Left ventricle myocardium inferior (tissue), 1 donor: ENCODE results near the gene VKORC1. TPM values are rescaled to one million over a fixed set of nuclear protein-coding genes. Genes with fewer than 3 reads are reported as not detected.

Source experiments
- DNase-seq: peaks from one replicate; pipeline ENCODE4 v3.0.0-alpha.2; 2020
- H3K27ac ChIP-seq: fragments of 200-600 bp; replicated peaks from 2 replicates; pipeline ENCODE4 v1.8.0; 2021
- H3K27me3 ChIP-seq: fragments of 200-600 bp; 2 replicates; pipeline ENCODE4 v1.8.0; 2021; ENCODE audit warnings: low read depth
- H3K36me3 ChIP-seq: fragments of 200-600 bp; 2 replicates; pipeline ENCODE4 v1.8.0; 2021
- H3K4me1 ChIP-seq: fragments of 200-600 bp; 2 replicates; pipeline ENCODE4 v1.8.0; 2021
- H3K4me3 ChIP-seq: fragments of 200-600 bp; 2 replicates; pipeline ENCODE4 v1.8.0; 2021; ENCODE audit warnings: mild to moderate bottlenecking, moderate library complexity
- H3K9me3 ChIP-seq: fragments of 200-600 bp; replicated peaks from 2 replicates; pipeline ENCODE4 v1.8.0; 2021
- CTCF ChIP-seq: fragments of 200-600 bp; IDR thresholded peaks from 2 replicates; pipeline ENCODE4 v1.8.0; 2021; ENCODE audit warnings: antibody characterized with exemption, mild to moderate bottlenecking, borderline replicate concordance
- intact Hi-C: fragments of 100-400 bp; cut with micrococcal nuclease; formaldehyde crosslinking; loops from one replicate; pipeline ENCODE4 v1.11.0; 2022
- total RNA-seq: library from RNA; stranded (reverse); fragmentation: NEBNext Ultra II Directional; extraction: Animal tissue kit (Norgen Biotek cat#: 25700); gene quantifications from one replicate; pipeline ENCODE4 v1.2.1, GENCODE V29; 2021
- donor health status: DM: no; HTN: yes; CAD: no; lungs with severe emphysema.

Gene VKORC1
- total RNA-seq, 1 donor from 2014 or later, result 39.5 TPM

GRCh38 chr16:31063495-31063842 lies 31.1 kb downstream of the VKORC1 start:
- H3K9me3 ChIP-seq, result no peaks in the 10 kb centered on the region
- TF ChIP-seq CTCF, result no peak
- DNase-seq, result no peak
- intact Hi-C loops, result no loop called here
- no peak overlapping the region for H3K4me3 ChIP-seq
- peaks cover 34% of the 10 kb centered on the region for H3K36me3 ChIP-seq
- no peak overlapping the region for H3K27ac ChIP-seq
- no peaks in the 10 kb centered on the region for H3K27me3 ChIP-seq
- peaks cover 20% of the 10 kb centered on the region for H3K4me1 ChIP-seq

- Histone ChIP-seq H3K27ac (no peak overlapping the region), H3K27me3 (no peaks in the 10 kb centered on the region), H3K4me1 (peaks cover 20% of the 10 kb centered on the region), H3K36me3 (peaks cover 44% of the 10 kb centered on the region), H3K9me3 (no peaks in the 10 kb centered on the region), H3K4me3 (no peak overlapping the region)
- intact Hi-C loops, result no loop called here
- TF ChIP-seq CTCF, result no peak
- DNase-seq, result no peak
These were observed 32.7 kb downstream of the VKORC1 start for GRCh38 chr16:31061813-31062440.

- no peaks in the 10 kb centered on the region for H3K9me3 ChIP-seq
- no peak overlapping the region for H3K4me3 ChIP-seq
- no peak overlapping the region for H3K27ac ChIP-seq
- intact Hi-C loops, result no loop called here
- H3K36me3 ChIP-seq, result peaks cover 44% of the 10 kb centered on the region
- DNase-seq, result no peak
- no peak for TF ChIP-seq CTCF
- H3K27me3 ChIP-seq, result no peaks in the 10 kb centered on the region
- peaks cover 20% of the 10 kb centered on the region for H3K4me1 ChIP-seq
These were observed 33.3 kb downstream of the VKORC1 start for GRCh38 chr16:31061126-31061812.

GRCh38 chr16:31055613-31056012 lies 39.0 kb downstream of the VKORC1 start:
- no peaks in the 10 kb centered on the region for H3K27me3 ChIP-seq
- no peak for TF ChIP-seq CTCF
- no peaks in the 10 kb centered on the region for H3K9me3 ChIP-seq
- H3K4me1 ChIP-seq, result no peaks in the 10 kb centered on the region
- no peak overlapping the region for H3K4me3 ChIP-seq
- H3K27ac ChIP-seq, result no peak overlapping the region
- peaks cover 17% of the 10 kb centered on the region for H3K36me3 ChIP-seq
- intact Hi-C loops, result no loop called here
- no peak for DNase-seq

GRCh38 chr16:31052114-31052513 lies 42.5 kb downstream of the VKORC1 start:
- H3K27me3 ChIP-seq, result no peaks in the 10 kb centered on the region
- H3K4me3 ChIP-seq, result no peak overlapping the region
- no peak for DNase-seq
- no peaks in the 10 kb centered on the region for H3K4me1 ChIP-seq
- intact Hi-C loops, result no loop called here
- H3K36me3 ChIP-seq, result no peaks in the 10 kb centered on the region
- no peak overlapping the region for H3K27ac ChIP-seq
- no peak for TF ChIP-seq CTCF
- no peaks in the 10 kb centered on the region for H3K9me3 ChIP-seq
